ENCODE data around the gene FBXL19.

Gene FBXL19

DNA sequence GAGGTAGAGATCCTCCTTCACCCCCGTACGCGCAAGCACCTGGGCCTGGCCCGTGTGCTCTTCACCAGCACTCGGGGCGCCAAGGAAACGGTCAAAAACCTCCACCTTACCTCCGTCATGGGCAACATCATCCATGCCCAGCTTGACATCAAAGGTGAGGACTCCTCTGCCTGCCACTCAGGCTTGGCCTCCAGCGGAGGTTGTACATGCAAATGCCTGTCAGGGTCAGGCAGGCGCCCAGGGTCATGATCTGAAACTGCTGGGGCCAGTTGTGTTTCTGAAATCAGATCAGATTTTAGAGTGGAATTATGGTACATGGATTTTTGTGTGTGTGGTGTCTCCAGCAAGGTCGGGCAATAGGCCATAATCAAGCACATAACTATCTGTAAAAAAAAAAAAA lies 38.0 kb downstream of the FBXL19 start:
- no peak for DNase-seq (ENCODE audit: low read depth in 1 of 2, low spot score in 1 of 2)
- no peak overlapping the region for H3K4me3 ChIP-seq (replicated peaks; ENCODE audit: insufficient read depth, low read length)
- TF ChIP-seq SPI1 (IDR thresholded peaks at IDR 0.05; ENCODE audit: borderline replicate concordance, low read depth): no peak
- TF ChIP-seq GABPA (IDR thresholded peaks at IDR 0.05; ENCODE audit: low read depth): no peak
- TF ChIP-seq POLR2AphosphoS5 (IDR thresholded peaks at IDR 0.05; ENCODE audit: low read depth): no peak
- TF ChIP-seq, protein P1, sequence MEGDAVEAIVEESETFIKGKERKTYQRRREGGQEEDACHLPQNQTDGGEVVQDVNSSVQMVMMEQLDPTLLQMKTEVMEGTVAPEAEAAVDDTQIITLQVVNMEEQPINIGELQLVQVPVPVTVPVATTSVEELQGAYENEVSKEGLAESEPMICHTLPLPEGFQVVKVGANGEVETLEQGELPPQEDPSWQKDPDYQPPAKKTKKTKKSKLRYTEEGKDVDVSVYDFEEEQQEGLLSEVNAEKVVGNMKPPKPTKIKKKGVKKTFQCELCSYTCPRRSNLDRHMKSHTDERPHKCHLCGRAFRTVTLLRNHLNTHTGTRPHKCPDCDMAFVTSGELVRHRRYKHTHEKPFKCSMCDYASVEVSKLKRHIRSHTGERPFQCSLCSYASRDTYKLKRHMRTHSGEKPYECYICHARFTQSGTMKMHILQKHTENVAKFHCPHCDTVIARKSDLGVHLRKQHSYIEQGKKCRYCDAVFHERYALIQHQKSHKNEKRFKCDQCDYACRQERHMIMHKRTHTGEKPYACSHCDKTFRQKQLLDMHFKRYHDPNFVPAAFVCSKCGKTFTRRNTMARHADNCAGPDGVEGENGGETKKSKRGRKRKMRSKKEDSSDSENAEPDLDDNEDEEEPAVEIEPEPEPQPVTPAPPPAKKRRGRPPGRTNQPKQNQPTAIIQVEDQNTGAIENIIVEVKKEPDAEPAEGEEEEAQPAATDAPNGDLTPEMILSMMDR (IDR thresholded peaks at IDR 0.05; ENCODE audit: insufficient read depth, low read length): no peak
- TF ChIP-seq, protein P2, sequence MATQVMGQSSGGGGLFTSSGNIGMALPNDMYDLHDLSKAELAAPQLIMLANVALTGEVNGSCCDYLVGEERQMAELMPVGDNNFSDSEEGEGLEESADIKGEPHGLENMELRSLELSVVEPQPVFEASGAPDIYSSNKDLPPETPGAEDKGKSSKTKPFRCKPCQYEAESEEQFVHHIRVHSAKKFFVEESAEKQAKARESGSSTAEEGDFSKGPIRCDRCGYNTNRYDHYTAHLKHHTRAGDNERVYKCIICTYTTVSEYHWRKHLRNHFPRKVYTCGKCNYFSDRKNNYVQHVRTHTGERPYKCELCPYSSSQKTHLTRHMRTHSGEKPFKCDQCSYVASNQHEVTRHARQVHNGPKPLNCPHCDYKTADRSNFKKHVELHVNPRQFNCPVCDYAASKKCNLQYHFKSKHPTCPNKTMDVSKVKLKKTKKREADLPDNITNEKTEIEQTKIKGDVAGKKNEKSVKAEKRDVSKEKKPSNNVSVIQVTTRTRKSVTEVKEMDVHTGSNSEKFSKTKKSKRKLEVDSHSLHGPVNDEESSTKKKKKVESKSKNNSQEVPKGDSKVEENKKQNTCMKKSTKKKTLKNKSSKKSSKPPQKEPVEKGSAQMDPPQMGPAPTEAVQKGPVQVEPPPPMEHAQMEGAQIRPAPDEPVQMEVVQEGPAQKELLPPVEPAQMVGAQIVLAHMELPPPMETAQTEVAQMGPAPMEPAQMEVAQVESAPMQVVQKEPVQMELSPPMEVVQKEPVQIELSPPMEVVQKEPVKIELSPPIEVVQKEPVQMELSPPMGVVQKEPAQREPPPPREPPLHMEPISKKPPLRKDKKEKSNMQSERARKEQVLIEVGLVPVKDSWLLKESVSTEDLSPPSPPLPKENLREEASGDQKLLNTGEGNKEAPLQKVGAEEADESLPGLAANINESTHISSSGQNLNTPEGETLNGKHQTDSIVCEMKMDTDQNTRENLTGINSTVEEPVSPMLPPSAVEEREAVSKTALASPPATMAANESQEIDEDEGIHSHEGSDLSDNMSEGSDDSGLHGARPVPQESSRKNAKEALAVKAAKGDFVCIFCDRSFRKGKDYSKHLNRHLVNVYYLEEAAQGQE (IDR thresholded peaks at IDR 0.05; ENCODE audit: insufficient replicate concordance, low read depth): no peak
- no peak overlapping the region for H3K27ac ChIP-seq (replicated peaks)
- no peaks in the 10 kb centered on the region for H3K27me3 ChIP-seq (ENCODE audit: insufficient read depth, poor library complexity, severe bottlenecking)

DNA sequence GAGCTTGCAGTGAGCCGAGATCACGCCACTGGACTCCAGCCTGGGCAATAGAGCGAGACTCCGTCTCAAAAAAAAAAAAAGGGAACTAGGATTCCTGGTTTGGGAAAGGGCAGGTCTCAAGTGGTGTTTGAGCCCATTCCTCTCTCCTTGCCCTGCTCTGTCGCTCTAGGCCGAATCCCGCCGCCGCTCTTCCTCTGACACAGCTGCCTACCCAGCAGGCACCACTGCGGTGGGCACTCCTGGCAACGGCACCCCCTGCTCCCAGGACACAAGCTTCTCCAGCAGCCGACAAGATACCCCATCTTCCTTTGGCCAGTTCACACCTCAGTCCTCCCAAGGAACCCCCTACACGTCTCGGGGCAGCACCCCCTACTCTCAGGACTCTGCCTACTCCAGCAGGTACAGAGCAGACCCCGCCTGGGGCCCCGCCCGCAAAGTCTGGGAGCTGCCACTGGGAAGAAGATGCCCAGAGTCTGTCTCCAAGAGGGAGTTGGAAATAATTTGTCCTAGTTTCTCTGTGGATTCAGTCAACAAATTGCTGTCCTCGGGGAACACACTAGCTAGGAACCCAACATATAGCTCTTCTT lies 40.6 kb downstream of the FBXL19 start:
- TF ChIP-seq SPI1 (IDR thresholded peaks at IDR 0.05; ENCODE audit: borderline replicate concordance, low read depth) (no peak), POLR2AphosphoS5 (IDR thresholded peaks at IDR 0.05; ENCODE audit: low read depth) (no peak), GABPA (IDR thresholded peaks at IDR 0.05; ENCODE audit: low read depth) (no peak)
- TF ChIP-seq, protein P2 (IDR thresholded peaks at IDR 0.05; ENCODE audit: insufficient replicate concordance, low read depth): no peak
- TF ChIP-seq, protein P1 (IDR thresholded peaks at IDR 0.05; ENCODE audit: insufficient read depth, low read length): no peak
- H3K4me3 ChIP-seq (replicated peaks; ENCODE audit: insufficient read depth, low read length): no peak overlapping the region
- DNase-seq (ENCODE audit: low read depth in 1 of 2, low spot score in 1 of 2): no peak
- H3K27me3 ChIP-seq (ENCODE audit: insufficient read depth, poor library complexity, severe bottlenecking): no peaks in the 10 kb centered on the region
- H3K27ac ChIP-seq (replicated peaks): no peak overlapping the region

DNA sequence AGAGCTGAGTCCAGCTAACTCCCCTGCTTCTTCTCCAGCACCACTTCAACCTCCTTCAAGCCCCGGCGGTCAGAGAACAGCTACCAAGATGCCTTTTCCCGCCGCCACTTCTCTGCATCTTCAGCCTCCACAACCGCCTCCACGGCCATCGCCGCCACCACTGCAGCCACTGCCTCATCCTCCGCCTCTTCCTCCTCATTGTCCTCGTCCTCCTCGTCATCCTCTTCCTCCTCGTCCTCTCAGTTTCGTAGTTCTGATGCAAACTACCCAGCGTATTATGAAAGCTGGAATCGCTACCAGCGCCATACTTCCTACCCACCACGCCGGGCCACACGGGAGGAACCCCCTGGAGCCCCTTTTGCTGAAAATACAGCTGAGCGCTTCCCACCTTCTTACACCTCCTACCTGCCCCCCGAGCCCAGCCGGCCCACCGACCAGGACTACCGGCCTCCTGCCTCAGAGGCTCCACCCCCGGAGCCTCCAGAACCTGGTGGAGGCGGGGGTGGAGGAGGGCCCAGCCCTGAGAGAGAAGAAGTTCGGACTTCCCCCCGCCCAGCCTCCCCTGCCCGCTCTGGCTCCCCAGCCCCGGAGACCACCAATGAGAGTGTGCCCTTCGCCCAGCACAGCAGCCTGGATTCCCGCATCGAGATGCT lies 41.3 kb downstream of the FBXL19 start:
- Histone ChIP-seq H3K27me3 (ENCODE audit: insufficient read depth, poor library complexity, severe bottlenecking) (no peaks in the 10 kb centered on the region), H3K27ac (replicated peaks) (no peak overlapping the region), H3K4me3 (replicated peaks; ENCODE audit: insufficient read depth, low read length) (no peak overlapping the region)
- no peak for DNase-seq (ENCODE audit: low read depth in 1 of 2, low spot score in 1 of 2)
- TF ChIP-seq, protein P1 (IDR thresholded peaks at IDR 0.05; ENCODE audit: insufficient read depth, low read length): no peak
- no peak for TF ChIP-seq POLR2AphosphoS5 (IDR thresholded peaks at IDR 0.05; ENCODE audit: low read depth)
- TF ChIP-seq GABPA (IDR thresholded peaks at IDR 0.05; ENCODE audit: low read depth): no peak
- TF ChIP-seq, protein P2 (IDR thresholded peaks at IDR 0.05; ENCODE audit: insufficient replicate concordance, low read depth): no peak
- TF ChIP-seq SPI1 (IDR thresholded peaks at IDR 0.05; ENCODE audit: borderline replicate concordance, low read depth): no peak
